CD14-positive monocyte (primary cell): ENCODE results near the gene RPS27A. TPM values are rescaled to one million over a fixed set of nuclear protein-coding genes. Genes with fewer than 3 reads are reported as not detected.
"Not testable (repeated sequence)": the region's sequence is repeated elsewhere in the genome, so short reads cannot be mapped to it uniquely, and the experiment has no call there.

ENCODE experiments used
- DNase-seq, 3 donors: peaks; one replicate each; pipeline ENCODE4 v3.0.0-alpha.2; 2011 to 2022
- H2AFZ ChIP-seq: 2 replicates; pipeline ENCODE4 v1.6.0; 2012; ENCODE audit warnings: mild to moderate bottlenecking, low read depth, low read length, inconsistent platforms; ENCODE audit not compliant: insufficient read depth, poor library complexity, severe bottlenecking
- H3K27ac ChIP-seq, 2 donors: 1 replicate in 1 of 2; 2 replicates in 1 of 2; pipeline ENCODE4 v1.5.1; 2012 to 2013; ENCODE audit warnings: low read length in 2 of 2, control low read depth in 1 of 2, inconsistent platforms in 1 of 2, low read depth in 1 of 2, mild to moderate bottlenecking in 1 of 2
- H3K27me3 ChIP-seq, 2 donors: one replicate each; pipeline versions ENCODE4 v1.6.0 to v1.6.1; 2011 to 2013; ENCODE audit warnings: low read length in 2 of 2; ENCODE audit not compliant: control insufficient read depth in 2 of 2, insufficient read depth in 2 of 2
- H3K36me3 ChIP-seq, 2 donors: replicated peaks in 1 of 2; 1 replicate in 1 of 2; 2 replicates in 1 of 2; pipeline versions ENCODE4 v1.5.1 to v1.6.1; 2012 to 2013; ENCODE audit warnings: low read length in 2 of 2, control low read depth in 1 of 2, inconsistent platforms in 1 of 2, mild to moderate bottlenecking in 1 of 2; ENCODE audit not compliant: insufficient read depth in 2 of 2, control insufficient read depth in 1 of 2
- H3K4me1 ChIP-seq, 2 donors: 1 replicate in 1 of 2; 2 replicates in 1 of 2; pipeline versions ENCODE4 v1.5.1 to v1.6.1; 2012 to 2013; ENCODE audit warnings: low read length in 2 of 2, control low read depth in 1 of 2, inconsistent platforms in 1 of 2, mild to moderate bottlenecking in 1 of 2, moderate library complexity in 1 of 2; ENCODE audit not compliant: insufficient read depth in 2 of 2, control insufficient read depth in 1 of 2
- H3K4me2 ChIP-seq: replicated peaks from 2 replicates; pipeline ENCODE3; 2012; ENCODE audit warnings: low read length, moderate library complexity, mild to moderate bottlenecking; ENCODE audit not compliant: poor library complexity, severe bottlenecking; ENCODE audit errors: extremely low read depth
- H3K4me3 ChIP-seq, 3 experiments: fragments of 200-600 bp in 1 of 3; sonication (generic) in 1 of 3; replicated peaks in 1 of 3; 1 replicate in 2 of 3; 2 replicates in 1 of 3; pipeline ENCODE4 v1.5.1; 2011 to 2013; ENCODE audit warnings: low read length in 3 of 3, mild to moderate bottlenecking in 3 of 3, control low read depth in 2 of 3, low read depth in 2 of 3, inconsistent platforms in 1 of 3, moderate library complexity in 1 of 3
- H3K79me2 ChIP-seq: 2 replicates; pipeline ENCODE4 v1.6.0; 2012; ENCODE audit warnings: mild to moderate bottlenecking, control low read depth, inconsistent platforms, low read length, moderate library complexity; ENCODE audit not compliant: insufficient read depth
- H3K9ac ChIP-seq: 2 replicates; pipeline ENCODE4 v1.6.0; 2017; ENCODE audit warnings: low read length, mild to moderate bottlenecking; ENCODE audit not compliant: insufficient read depth, poor library complexity, severe bottlenecking
- H3K9me3 ChIP-seq, 2 donors: replicated peaks in 1 of 2; 1 replicate in 1 of 2; 2 replicates in 1 of 2; pipeline versions ENCODE4 v1.5.1 to v1.6.1; 2012 to 2013; ENCODE audit warnings: low read length in 2 of 2, control low read depth in 1 of 2; ENCODE audit not compliant: control insufficient read depth in 1 of 2, insufficient read depth in 1 of 2
- H4K20me1 ChIP-seq: 2 replicates; pipeline ENCODE4 v1.6.0; 2012; ENCODE audit warnings: mild to moderate bottlenecking, low read length, control low read depth, moderate library complexity; ENCODE audit not compliant: insufficient read depth
- H3K27ac Mint-ChIP-seq, 7 donors: one replicate each; pipeline ENCODE4 v1.8.0; 2020; ENCODE audit warnings: mild to moderate bottlenecking in 7 of 7, mixed read lengths in 7 of 7, moderate library complexity in 6 of 7, inconsistent platforms in 2 of 7
- H3K27me3 Mint-ChIP-seq, 3 donors: one replicate each; pipeline ENCODE4 v1.8.0; 2021 to 2022; ENCODE audit warnings: low read depth in 3 of 3, mild to moderate bottlenecking in 3 of 3, mixed read lengths in 3 of 3, moderate library complexity in 3 of 3, inconsistent platforms in 1 of 3
- H3K36me3 Mint-ChIP-seq, 2 donors: one replicate each; pipeline ENCODE4 v1.8.0; 2020; ENCODE audit warnings: mixed read lengths in 2 of 2, inconsistent platforms in 1 of 2, mild to moderate bottlenecking in 1 of 2
- H3K4me1 Mint-ChIP-seq: one replicate; pipeline ENCODE4 v1.8.0; 2020; ENCODE audit warnings: mild to moderate bottlenecking, mixed read lengths
- H3K4me3 Mint-ChIP-seq, 2 donors: one replicate each; pipeline ENCODE4 v1.8.0; 2020; ENCODE audit warnings: mild to moderate bottlenecking in 2 of 2, mixed read lengths in 2 of 2, moderate library complexity in 1 of 2
- H3K9me3 Mint-ChIP-seq, 7 donors: one replicate each; pipeline ENCODE4 v1.8.0; 2020 to 2022; ENCODE audit warnings: mixed read lengths in 7 of 7, mild to moderate bottlenecking in 6 of 7, moderate library complexity in 6 of 7, inconsistent platforms in 2 of 7
- WGBS: methylation state at CpG from one replicate; pipeline ENCODE4 v1.1.5; 2013; ENCODE audit warnings: missing lambda C conversion rate; ENCODE audit not compliant: insufficient coverage; 5-methylcytosine and 5-hydroxymethylcytosine counted together
- intact Hi-C, 2 donors: fragments of 100-400 bp; cut with micrococcal nuclease; formaldehyde crosslinking; loops; one replicate each; pipeline versions ENCODE4 v1.15.0 to v1.15.1; 2023
- polyA plus RNA-seq, 3 donors: library from polyadenylated mRNA; depleted of rRNA in 1 of 3; unstranded in 2 of 3; stranded (reverse) in 1 of 3; fragments of 300-500 nt in 2 of 3; fragments of >200 nt in 1 of 3; fragmentation: Illumina TruSeq in 2 of 3; gene quantifications; 1 replicate in 2 of 3; 2 replicates in 1 of 3; pipeline ENCODE4 v1.2.3, GENCODE V29; 2012 to 2021
- TF ChIP-seq, protein P1 (sequence below): fragments of 200-600 bp; IDR thresholded peaks from one replicate; pipeline ENCODE4 v1.8.0; 2022; ENCODE audit warnings: antibody characterized with exemption, mild to moderate bottlenecking

RPS27A gene
- polyA plus RNA-seq, 3 donors, result 785 to 1,452 (median 967) TPM

DNA sequence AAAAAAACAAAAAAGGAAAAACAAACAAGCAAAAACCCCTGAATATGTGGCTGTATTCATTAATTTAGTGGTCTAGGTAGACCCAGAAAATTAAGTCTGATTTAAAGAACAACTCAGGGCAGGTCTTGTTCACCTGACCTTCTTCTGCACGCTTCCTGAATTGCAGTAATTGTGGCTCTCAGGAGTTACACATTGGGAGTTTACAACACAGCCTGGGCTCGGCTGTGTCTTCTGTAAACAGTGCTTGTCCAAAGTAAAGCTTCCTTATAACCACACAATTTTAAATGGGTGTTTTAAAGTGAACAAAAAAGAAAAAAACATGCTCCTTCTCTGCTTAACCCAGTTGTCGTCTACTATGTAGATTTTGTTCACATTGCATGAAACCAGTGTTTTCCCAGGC is 44.8 kb downstream of the RPS27A start:
- no peaks in the 10 kb centered on the region for H4K20me1 ChIP-seq
- TF ChIP-seq, protein P1, sequence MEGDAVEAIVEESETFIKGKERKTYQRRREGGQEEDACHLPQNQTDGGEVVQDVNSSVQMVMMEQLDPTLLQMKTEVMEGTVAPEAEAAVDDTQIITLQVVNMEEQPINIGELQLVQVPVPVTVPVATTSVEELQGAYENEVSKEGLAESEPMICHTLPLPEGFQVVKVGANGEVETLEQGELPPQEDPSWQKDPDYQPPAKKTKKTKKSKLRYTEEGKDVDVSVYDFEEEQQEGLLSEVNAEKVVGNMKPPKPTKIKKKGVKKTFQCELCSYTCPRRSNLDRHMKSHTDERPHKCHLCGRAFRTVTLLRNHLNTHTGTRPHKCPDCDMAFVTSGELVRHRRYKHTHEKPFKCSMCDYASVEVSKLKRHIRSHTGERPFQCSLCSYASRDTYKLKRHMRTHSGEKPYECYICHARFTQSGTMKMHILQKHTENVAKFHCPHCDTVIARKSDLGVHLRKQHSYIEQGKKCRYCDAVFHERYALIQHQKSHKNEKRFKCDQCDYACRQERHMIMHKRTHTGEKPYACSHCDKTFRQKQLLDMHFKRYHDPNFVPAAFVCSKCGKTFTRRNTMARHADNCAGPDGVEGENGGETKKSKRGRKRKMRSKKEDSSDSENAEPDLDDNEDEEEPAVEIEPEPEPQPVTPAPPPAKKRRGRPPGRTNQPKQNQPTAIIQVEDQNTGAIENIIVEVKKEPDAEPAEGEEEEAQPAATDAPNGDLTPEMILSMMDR, result no peak
- Mint-ChIP-seq H3K27me3 (peaks cover 0 to 6% (median 5%) of the 10 kb centered on the region in 3 donors), H3K9me3 (no peaks in the 10 kb centered on the region), H3K36me3 (no peaks in the 10 kb centered on the region), H3K4me3 (no peak overlapping the region), H3K27ac (no peak overlapping the region), H3K4me1 (peaks cover 6% of the 10 kb centered on the region)
- 88% methylated on average over 1 of the region's 3 CpGs for WGBS
- H3K4me2 ChIP-seq, result no peak overlapping the region
- H3K4me3 ChIP-seq, result no peak overlapping the region
- no peak overlapping the region for H3K9ac ChIP-seq
- H3K27me3 ChIP-seq, result no peaks in the 10 kb centered on the region
- intact Hi-C loops, result no loop called here
- H2AFZ ChIP-seq, result no peak overlapping the region
- DNase-seq, result no peak
- peaks cover 8 to 9% of the 10 kb centered on the region in 2 donors for H3K4me1 ChIP-seq
- no peaks in the 10 kb centered on the region for H3K9me3 ChIP-seq
- no peaks in the 10 kb centered on the region for H3K79me2 ChIP-seq
- H3K27ac ChIP-seq, result no peak overlapping the region
- no peaks in the 10 kb centered on the region for H3K36me3 ChIP-seq

DNA sequence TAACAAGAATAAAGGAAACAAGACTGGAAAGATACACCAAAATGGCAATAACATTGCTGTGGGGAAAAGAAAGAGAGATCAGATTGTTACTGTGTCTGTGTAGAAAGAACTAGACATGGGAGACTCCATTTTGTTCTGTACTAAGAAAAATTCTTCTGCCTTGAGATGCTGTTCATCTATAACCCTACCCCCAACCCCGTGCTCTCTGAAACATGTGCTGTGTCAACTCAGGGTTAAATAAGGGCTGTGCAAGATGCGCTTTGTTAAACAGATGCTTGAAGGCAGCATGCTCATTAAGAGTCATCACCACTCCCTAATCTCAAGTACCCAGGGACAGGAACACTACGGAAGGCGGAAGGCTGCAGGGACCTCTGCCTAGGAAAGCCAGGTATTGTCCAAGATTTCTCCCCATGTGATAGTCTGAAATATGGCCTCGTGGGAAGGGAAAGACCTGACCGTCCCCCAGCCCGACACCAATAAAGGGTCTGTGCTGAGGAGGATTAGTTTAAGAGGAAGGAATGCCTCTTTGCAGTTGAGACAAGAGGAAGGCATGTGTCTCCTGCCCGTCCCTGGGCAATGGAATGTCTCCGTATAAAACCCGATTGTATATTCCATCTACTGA is 46.8 kb downstream of the RPS27A start:
- H3K27ac ChIP-seq, H3K4me3 ChIP-seq, H3K9me3 ChIP-seq, H3K9me3 Mint-ChIP-seq, H3K36me3 ChIP-seq, H3K27ac Mint-ChIP-seq, H3K27me3 ChIP-seq, H3K4me3 Mint-ChIP-seq, H3K4me2 ChIP-seq, DNase-seq, H3K9ac ChIP-seq, H4K20me1 ChIP-seq, H3K27me3 Mint-ChIP-seq, H3K79me2 ChIP-seq, H3K36me3 Mint-ChIP-seq, intact Hi-C loops, H2AFZ ChIP-seq: not testable (repeated sequence)
- 83% methylated on average over 4 of the region's 10 CpGs for WGBS
- peaks cover 13 to 17% of the 10 kb centered on the region in 2 donors for H3K4me1 ChIP-seq
- peaks cover 17% of the 10 kb centered on the region for H3K4me1 Mint-ChIP-seq

DNA sequence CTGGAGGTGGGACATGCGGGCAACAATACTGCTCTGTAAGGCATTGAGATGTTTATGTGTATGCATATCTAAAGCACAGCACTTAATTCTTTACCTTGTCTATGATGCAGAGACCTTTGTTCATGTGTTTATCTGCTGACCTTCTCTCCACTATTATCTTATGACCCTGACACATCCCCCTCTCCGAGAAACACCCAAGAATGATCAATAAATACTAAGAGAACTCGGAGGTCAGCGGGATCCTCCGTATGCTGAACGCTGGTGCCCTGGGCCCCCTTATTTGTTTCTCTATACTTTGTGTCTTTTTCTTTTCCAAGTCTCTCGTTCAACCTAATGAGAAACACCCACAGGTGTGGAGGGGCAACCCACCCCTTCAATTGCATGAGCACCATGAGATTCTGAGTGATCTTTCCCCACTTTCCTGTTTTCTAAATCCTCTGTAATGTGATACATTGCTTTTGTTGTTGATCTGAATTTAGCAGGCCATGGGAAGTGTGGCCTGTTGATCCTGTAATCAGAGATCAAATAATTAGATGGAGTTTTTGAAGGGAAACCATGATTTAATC is 47.5 kb downstream of the RPS27A start:
- H3K9ac ChIP-seq, H3K4me3 Mint-ChIP-seq, H3K27me3 ChIP-seq, H2AFZ ChIP-seq, H3K9me3 Mint-ChIP-seq, H3K79me2 ChIP-seq, H3K4me3 ChIP-seq, intact Hi-C loops, H3K27me3 Mint-ChIP-seq, H3K9me3 ChIP-seq, H3K27ac Mint-ChIP-seq, H4K20me1 ChIP-seq, H3K27ac ChIP-seq, H3K36me3 ChIP-seq, H3K4me2 ChIP-seq, DNase-seq, H3K36me3 Mint-ChIP-seq: not testable (repeated sequence)
- WGBS, result 96% methylated on average over 6 of the region's 7 CpGs
- H3K4me1 Mint-ChIP-seq, result peaks cover 17% of the 10 kb centered on the region
- peaks cover 13 to 17% of the 10 kb centered on the region in 2 donors for H3K4me1 ChIP-seq

DNA sequence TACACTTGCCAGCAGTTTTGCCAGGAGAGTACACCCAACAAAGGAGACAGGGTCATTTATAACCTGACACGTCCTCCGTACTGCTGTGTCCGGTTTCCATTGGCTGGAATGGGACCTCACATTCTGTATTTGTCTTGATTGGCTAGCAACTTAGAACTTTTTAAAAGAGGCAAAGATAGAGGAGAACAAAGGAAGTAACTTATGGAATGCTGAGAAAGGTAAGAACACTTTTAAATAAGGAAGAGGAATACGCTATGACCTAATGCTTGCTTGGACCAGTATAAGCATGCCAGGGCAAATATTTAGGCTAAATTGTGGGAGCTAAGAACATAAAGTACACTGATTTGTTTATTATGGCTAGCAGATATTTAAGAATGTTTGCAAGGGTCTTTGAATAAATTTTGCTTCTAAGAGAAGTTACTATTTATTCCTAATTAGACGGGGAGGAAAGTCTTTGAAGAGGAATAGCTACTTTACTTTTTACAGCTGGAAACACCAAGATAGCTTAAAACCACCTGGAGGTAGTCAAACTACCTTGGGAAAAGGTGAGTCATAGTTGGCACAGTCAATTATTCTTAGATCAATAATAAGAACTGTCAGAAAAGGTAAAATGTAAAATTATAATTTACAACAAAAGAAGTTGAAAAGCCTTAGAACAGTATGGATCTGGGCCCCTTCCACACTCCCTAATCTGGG is 48.5 kb downstream of the RPS27A start:
- H3K4me3 Mint-ChIP-seq, H3K36me3 ChIP-seq, H3K27ac ChIP-seq, H3K27me3 ChIP-seq, H3K4me3 ChIP-seq, DNase-seq, H3K9ac ChIP-seq, H4K20me1 ChIP-seq, H3K79me2 ChIP-seq, H3K27me3 Mint-ChIP-seq, H3K9me3 ChIP-seq, H3K27ac Mint-ChIP-seq, H3K9me3 Mint-ChIP-seq, H3K36me3 Mint-ChIP-seq, intact Hi-C loops: not testable (repeated sequence)
- Histone ChIP-seq H2AFZ (peak overlapping the region; percentile 87), H3K4me2 (peak overlapping the region; percentile 83), H3K4me1 (peaks cover 13 to 17% of the 10 kb centered on the region in 2 donors)
- peaks cover 17% of the 10 kb centered on the region for H3K4me1 Mint-ChIP-seq
- WGBS, result 100% methylated on average over 3 of the region's 5 CpGs
